ENCODE results near the gene DCDC2C. TPM values are rescaled to one million over a fixed set of nuclear protein-coding genes. Genes with fewer than 3 reads are reported as not detected.

Gene DCDC2C
- total and polyA plus RNA-seq, 2 experiments from 2014 or later: not detected

DNA sequence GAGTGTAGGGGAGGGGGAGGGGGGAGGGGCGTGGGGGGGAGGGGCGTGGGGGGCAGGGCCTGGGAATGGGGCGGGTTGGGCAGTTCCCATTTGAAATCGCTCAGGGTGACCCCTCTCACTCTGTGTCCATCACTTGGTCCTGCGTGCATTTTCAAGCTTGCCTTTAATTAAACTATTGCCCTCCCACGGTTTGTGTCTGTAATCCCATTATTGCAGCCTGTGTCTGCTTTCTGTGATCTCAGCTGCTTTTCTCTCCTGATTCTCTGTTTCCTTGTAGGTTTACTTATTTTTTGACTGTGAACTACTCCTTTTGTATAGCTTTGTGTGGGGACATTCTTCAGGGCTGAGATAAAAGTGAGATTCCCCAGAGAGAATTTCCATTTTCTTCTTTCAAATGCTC lies 1.3 kb downstream of the DCDC2C start:
- Histone ChIP-seq H3K9me2 (replicated peaks; ENCODE audit: insufficient read depth) (no peaks in the 10 kb centered on the region), H3K4me1 (ENCODE audit: insufficient read depth) (no peaks in the 10 kb centered on the region), H3K27me3 (no peaks in the 10 kb centered on the region), H3K4me3 (no peak overlapping the region), H3K36me3 (replicated peaks; ENCODE audit: insufficient read depth, low read depth) (no peaks in the 10 kb centered on the region), H3K9me3 (ENCODE audit: low read depth) (no peaks in the 10 kb centered on the region), H3K79me2 (no peaks in the 10 kb centered on the region), H3K4me2 (no peak overlapping the region), H4K20me1 (ENCODE audit: insufficient read depth, poor library complexity, severe bottlenecking) (no peaks in the 10 kb centered on the region), H3K27ac (no peak overlapping the region), H2AFZ (no peak overlapping the region)
- no peak for DNase-seq (ENCODE audit: low spot score)
- no peak for TF ChIP-seq EZH2phosphoT487 (IDR thresholded peaks at IDR 0.05; ENCODE audit: low read depth, severe bottlenecking, unreplicated experiment)
- TF ChIP-seq, protein P1, sequence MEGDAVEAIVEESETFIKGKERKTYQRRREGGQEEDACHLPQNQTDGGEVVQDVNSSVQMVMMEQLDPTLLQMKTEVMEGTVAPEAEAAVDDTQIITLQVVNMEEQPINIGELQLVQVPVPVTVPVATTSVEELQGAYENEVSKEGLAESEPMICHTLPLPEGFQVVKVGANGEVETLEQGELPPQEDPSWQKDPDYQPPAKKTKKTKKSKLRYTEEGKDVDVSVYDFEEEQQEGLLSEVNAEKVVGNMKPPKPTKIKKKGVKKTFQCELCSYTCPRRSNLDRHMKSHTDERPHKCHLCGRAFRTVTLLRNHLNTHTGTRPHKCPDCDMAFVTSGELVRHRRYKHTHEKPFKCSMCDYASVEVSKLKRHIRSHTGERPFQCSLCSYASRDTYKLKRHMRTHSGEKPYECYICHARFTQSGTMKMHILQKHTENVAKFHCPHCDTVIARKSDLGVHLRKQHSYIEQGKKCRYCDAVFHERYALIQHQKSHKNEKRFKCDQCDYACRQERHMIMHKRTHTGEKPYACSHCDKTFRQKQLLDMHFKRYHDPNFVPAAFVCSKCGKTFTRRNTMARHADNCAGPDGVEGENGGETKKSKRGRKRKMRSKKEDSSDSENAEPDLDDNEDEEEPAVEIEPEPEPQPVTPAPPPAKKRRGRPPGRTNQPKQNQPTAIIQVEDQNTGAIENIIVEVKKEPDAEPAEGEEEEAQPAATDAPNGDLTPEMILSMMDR (IDR thresholded peaks at IDR 0.05; ENCODE audit: poor library complexity): no peak
- TF ChIP-seq EZH2 (IDR thresholded peaks at IDR 0.05; ENCODE audit: borderline replicate concordance): no peak
- 77% methylated on average over 2 of the region's 6 CpGs for WGBS (ENCODE audit: low lambda C conversion rate, missing lambda C conversion rate)

DNA sequence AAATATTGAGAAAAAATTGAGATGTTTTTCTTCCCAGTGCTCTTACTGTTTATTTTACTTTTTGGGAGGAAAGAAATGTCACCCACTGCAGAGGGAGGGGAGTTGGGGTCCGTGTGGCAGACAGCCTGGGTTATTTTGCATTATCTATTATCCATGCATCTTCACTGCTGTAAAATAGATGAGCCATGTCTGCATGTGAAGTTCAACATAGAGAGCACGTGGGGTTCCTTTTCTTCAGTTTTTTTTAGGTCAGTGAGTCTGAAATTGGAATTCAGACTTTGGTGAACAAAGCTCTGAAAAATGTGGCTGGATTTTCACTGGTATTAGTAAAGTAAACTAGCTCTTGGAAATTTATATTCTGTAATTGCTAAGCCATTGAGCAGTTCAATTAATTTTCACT lies 2.4 kb downstream of the DCDC2C start:
- no peak overlapping the region for H3K4me3 ChIP-seq
- DNase-seq (ENCODE audit: low spot score): no peak
- H3K9me3 ChIP-seq (ENCODE audit: low read depth): no peaks in the 10 kb centered on the region
- no peaks in the 10 kb centered on the region for H3K4me1 ChIP-seq (ENCODE audit: insufficient read depth)
- H2AFZ ChIP-seq: no peak overlapping the region
- H4K20me1 ChIP-seq (ENCODE audit: insufficient read depth, poor library complexity, severe bottlenecking): no peaks in the 10 kb centered on the region
- H3K4me2 ChIP-seq: no peak overlapping the region
- H3K79me2 ChIP-seq: no peaks in the 10 kb centered on the region
- TF ChIP-seq EZH2phosphoT487 (IDR thresholded peaks at IDR 0.05; ENCODE audit: low read depth, severe bottlenecking, unreplicated experiment) (no peak), EZH2 (IDR thresholded peaks at IDR 0.05; ENCODE audit: borderline replicate concordance) (no peak)
- TF ChIP-seq, protein P1 (IDR thresholded peaks at IDR 0.05; ENCODE audit: poor library complexity): no peak
- H3K27ac ChIP-seq: no peak overlapping the region
- H3K27me3 ChIP-seq: no peaks in the 10 kb centered on the region
- no peaks in the 10 kb centered on the region for H3K36me3 ChIP-seq (replicated peaks; ENCODE audit: insufficient read depth, low read depth)
- no peaks in the 10 kb centered on the region for H3K9me2 ChIP-seq (replicated peaks; ENCODE audit: insufficient read depth)
- 63% methylated on average over 2 of the region's 2 CpGs for WGBS (ENCODE audit: low lambda C conversion rate, missing lambda C conversion rate)

- Histone ChIP-seq H3K4me1 (ENCODE audit: insufficient read depth) (no peaks in the 10 kb centered on the region), H3K4me2 (no peak overlapping the region), H3K79me2 (no peaks in the 10 kb centered on the region), H2AFZ (no peak overlapping the region), H3K36me3 (replicated peaks; ENCODE audit: insufficient read depth, low read depth) (no peaks in the 10 kb centered on the region), H3K9me2 (replicated peaks; ENCODE audit: insufficient read depth) (no peaks in the 10 kb centered on the region), H4K20me1 (ENCODE audit: insufficient read depth, poor library complexity, severe bottlenecking) (no peaks in the 10 kb centered on the region), H3K4me3 (no peak overlapping the region), H3K27ac (no peak overlapping the region), H3K9me3 (ENCODE audit: low read depth) (no peaks in the 10 kb centered on the region), H3K27me3 (no peaks in the 10 kb centered on the region)
- DNase-seq (ENCODE audit: low spot score): no peak
- WGBS (ENCODE audit: low lambda C conversion rate, missing lambda C conversion rate): 82% methylated on average over 5 of the region's 5 CpGs
- TF ChIP-seq EZH2phosphoT487 (IDR thresholded peaks at IDR 0.05; ENCODE audit: low read depth, severe bottlenecking, unreplicated experiment) (no peak), EZH2 (IDR thresholded peaks at IDR 0.05; ENCODE audit: borderline replicate concordance) (no peak)
- TF ChIP-seq, protein P1 (IDR thresholded peaks at IDR 0.05; ENCODE audit: poor library complexity): no peak
Measured at GRCh38 chr2:3706892-3707291, 3.5 kb downstream of the DCDC2C start.

DNA sequence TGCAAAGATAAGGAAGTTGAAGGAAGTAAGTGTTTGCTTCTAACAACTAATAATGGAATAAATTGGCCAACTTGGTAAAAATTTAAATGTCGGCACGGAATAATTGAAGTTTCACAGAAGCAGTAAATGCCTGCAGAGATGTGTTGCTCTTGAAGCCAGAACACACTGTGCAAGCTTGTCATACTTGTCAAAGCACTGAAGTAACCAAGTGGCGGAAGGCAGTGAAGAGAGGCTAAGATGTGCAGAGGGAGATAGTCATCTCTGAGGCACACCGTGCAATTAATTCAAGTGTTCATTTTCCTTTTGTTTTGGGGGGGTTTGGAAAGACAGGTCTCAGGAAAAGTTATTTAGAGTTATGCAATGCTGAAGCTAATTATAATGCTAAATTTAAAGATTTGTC lies 5.2 kb downstream of the DCDC2C start:
- no peak overlapping the region for H3K4me2 ChIP-seq
- H3K9me2 ChIP-seq (replicated peaks; ENCODE audit: insufficient read depth): no peaks in the 10 kb centered on the region
- 96% methylated on average over 4 of the region's 4 CpGs for WGBS (ENCODE audit: low lambda C conversion rate, missing lambda C conversion rate)
- no peak for TF ChIP-seq EZH2 (IDR thresholded peaks at IDR 0.05; ENCODE audit: borderline replicate concordance)
- H3K27ac ChIP-seq: no peak overlapping the region
- no peak overlapping the region for H3K4me3 ChIP-seq
- no peaks in the 10 kb centered on the region for H3K36me3 ChIP-seq (replicated peaks; ENCODE audit: insufficient read depth, low read depth)
- no peak for DNase-seq (ENCODE audit: low spot score)
- H3K4me1 ChIP-seq (ENCODE audit: insufficient read depth): no peaks in the 10 kb centered on the region
- H2AFZ ChIP-seq: no peak overlapping the region
- no peaks in the 10 kb centered on the region for H3K79me2 ChIP-seq
- no peaks in the 10 kb centered on the region for H3K9me3 ChIP-seq (ENCODE audit: low read depth)
- no peaks in the 10 kb centered on the region for H4K20me1 ChIP-seq (ENCODE audit: insufficient read depth, poor library complexity, severe bottlenecking)
- no peaks in the 10 kb centered on the region for H3K27me3 ChIP-seq
